Fibroblast of villous mesenchyme (primary cell): ENCODE data around the gene CNTN4. TPM values are rescaled to one million over a fixed set of nuclear protein-coding genes. Genes with fewer than 3 reads are reported as not detected.

ENCODE experiments used
- small RNA-seq: library from RNA; depleted of rRNA; stranded (forward); fragments of <200 nt; gene quantifications from one replicate; pipeline ENCODE3, GENCODE V24; 2012
- total RNA-seq: library from RNA; depleted of rRNA; stranded (reverse); fragments of >200 nt; gene quantifications from 2 replicates; pipeline ENCODE4 v1.2.3, GENCODE V29; 2012

CNTN4 gene
- total RNA-seq, 1 donor: 6.9 TPM

Small RNAs within 50 kb of the gene (small RNA-seq; reads per million reads assigned to genes)
- not detected for gene RF00416
- not detected for gene RN7SKP144
